ENCODE data around the gene PRRT1. TPM values are rescaled to one million over a fixed set of nuclear protein-coding genes. Genes with fewer than 3 reads are reported as not detected.

PRRT1 gene
- total and polyA plus RNA-seq, 3 experiments from 2014 or later: 0.35 to 0.72 (median 0.55) TPM

GRCh38 chr6:32149932-32150870 lies 1.5 kb downstream of the PRRT1 start:
- H3K9me3 Mint-ChIP-seq: peaks cover 0 to 8% (median 0%) of the 10 kb centered on the region in 5 donors
- CTCF ChIA-PET: interaction anchor here (1.1 kb wide), 1 partner anchor 45 kb away, joined by 3 read pairs; no protein-coding TSS in a partner anchor
- POLR2A ChIA-PET: no interaction called here
- Histone ChIP-seq H3K27me3 (ENCODE audit: insufficient read depth, low read length, poor library complexity, severe bottlenecking) (no peaks in the 10 kb centered on the region), H3K4me1 (ENCODE audit: insufficient read depth, low read length) (peaks cover 21% of the 10 kb centered on the region), H3K4me3 (ENCODE audit: low read length) (no peak overlapping the region), H3K27ac (ENCODE audit: low read depth, low read length) (no peak overlapping the region), H3K36me3 (ENCODE audit: insufficient read depth, low read length) (no peaks in the 10 kb centered on the region), H3K9me3 (ENCODE audit: low read length) (no peaks in the 10 kb centered on the region)
- H3K4me3 Mint-ChIP-seq: peak overlapping the region in 6 of 7 donors; percentile 14 to 82 (median 26)
- H3K36me3 Mint-ChIP-seq: peaks cover 0 to 9% (median 8%) of the 10 kb centered on the region in 3 donors
- H3K4me1 Mint-ChIP-seq: peaks cover 47 to 68% (median 64%) of the 10 kb centered on the region in 3 donors
- H3K27me3 Mint-ChIP-seq: peaks cover 29 to 47% of the 10 kb centered on the region in 2 donors
- peak overlapping the region in 3 of 8 donors; percentile 33 to 72 (median 36) for H3K27ac Mint-ChIP-seq
- DNase-seq: no peak

GRCh38 chr6:32149092-32149755 lies 2.5 kb downstream of the PRRT1 start:
- no peak overlapping the region for H3K4me3 ChIP-seq (ENCODE audit: low read length)
- peaks cover 0 to 8% (median 4%) of the 10 kb centered on the region in 3 donors for H3K36me3 Mint-ChIP-seq
- H3K27me3 ChIP-seq (ENCODE audit: insufficient read depth, low read length, poor library complexity, severe bottlenecking): no peaks in the 10 kb centered on the region

GRCh38 chr6:32148289-32149091 lies 3.2 kb downstream of the PRRT1 start:
- H3K27me3 Mint-ChIP-seq: peaks cover 29 to 47% of the 10 kb centered on the region in 2 donors
- no peak overlapping the region for H3K4me3 ChIP-seq (ENCODE audit: low read length)

More at GRCh38 chr6:32149092-32149755, 2.5 kb downstream of the PRRT1 start:
- Mint-ChIP-seq H3K4me1 (peaks cover 39 to 58% (median 54%) of the 10 kb centered on the region in 3 donors), H3K27me3 (peaks cover 29 to 47% of the 10 kb centered on the region in 2 donors), H3K27ac (peak overlapping the region; percentile 28 to 88 (median 68)), H3K9me3 (peaks cover 0 to 8% (median 0%) of the 10 kb centered on the region in 5 donors), H3K4me3 (peak overlapping the region; percentile 80 to 89 (median 84))
- Histone ChIP-seq H3K4me1 (ENCODE audit: insufficient read depth, low read length) (peaks cover 14% of the 10 kb centered on the region), H3K27ac (ENCODE audit: low read depth, low read length) (no peak overlapping the region), H3K36me3 (ENCODE audit: insufficient read depth, low read length) (no peaks in the 10 kb centered on the region), H3K9me3 (ENCODE audit: low read length) (no peaks in the 10 kb centered on the region)
- no peak for DNase-seq
- CTCF ChIA-PET: interaction anchor here (1.1 to 2.0 kb wide), 3 partner anchors 11 to 46 kb away, joined by 3 to 9 read pairs (median 5); no protein-coding TSS in a partner anchor
- POLR2A ChIA-PET: no interaction called here

GRCh38 chr6:32147401-32148132 lies 4.2 kb downstream of the PRRT1 start:
- H3K9me3 Mint-ChIP-seq: peaks cover 0 to 8% (median 0%) of the 10 kb centered on the region in 5 donors
- H3K4me3 Mint-ChIP-seq: peak overlapping the region in 3 of 7 donors; percentile 86 to 89 (median 86)
- H3K36me3 Mint-ChIP-seq: peaks cover 0 to 8% (median 0%) of the 10 kb centered on the region in 3 donors
- no peaks in the 10 kb centered on the region for H3K27me3 ChIP-seq (ENCODE audit: insufficient read depth, low read length, poor library complexity, severe bottlenecking)
- peaks cover 26 to 43% (median 40%) of the 10 kb centered on the region in 3 donors for H3K4me1 Mint-ChIP-seq
- H3K4me1 ChIP-seq (ENCODE audit: insufficient read depth, low read length): peaks cover 6% of the 10 kb centered on the region
- H3K27me3 Mint-ChIP-seq: peaks cover 29 to 47% of the 10 kb centered on the region in 2 donors
- no peak for DNase-seq
- no peaks in the 10 kb centered on the region for H3K9me3 ChIP-seq (ENCODE audit: low read length)
- H3K36me3 ChIP-seq (ENCODE audit: insufficient read depth, low read length): no peaks in the 10 kb centered on the region
- CTCF ChIA-PET: interaction anchor here (0.6 to 2.0 kb wide), 5 partner anchors 9 to 600 kb away, joined by 3 to 9 read pairs (median 3); no protein-coding TSS in a partner anchor
- POLR2A ChIA-PET: no interaction called here
- no peak overlapping the region for H3K27ac ChIP-seq (ENCODE audit: low read depth, low read length)
- peak overlapping the region in 3 of 8 donors; percentile 5 to 90 (median 51) for H3K27ac Mint-ChIP-seq
- no peak overlapping the region for H3K4me3 ChIP-seq (ENCODE audit: low read length)

More at GRCh38 chr6:32148289-32149091, 3.2 kb downstream of the PRRT1 start:
- Histone ChIP-seq H3K4me1 (ENCODE audit: insufficient read depth, low read length) (peaks cover 14% of the 10 kb centered on the region), H3K36me3 (ENCODE audit: insufficient read depth, low read length) (no peaks in the 10 kb centered on the region), H3K9me3 (ENCODE audit: low read length) (no peaks in the 10 kb centered on the region), H3K27ac (ENCODE audit: low read depth, low read length) (no peak overlapping the region), H3K27me3 (ENCODE audit: insufficient read depth, low read length, poor library complexity, severe bottlenecking) (no peaks in the 10 kb centered on the region)
- Mint-ChIP-seq H3K36me3 (peaks cover 0 to 8% (median 0%) of the 10 kb centered on the region in 3 donors), H3K9me3 (peaks cover 0 to 8% (median 0%) of the 10 kb centered on the region in 5 donors), H3K4me3 (peak overlapping the region; percentile 80 to 89 (median 84)), H3K4me1 (peaks cover 33 to 52% (median 48%) of the 10 kb centered on the region in 3 donors), H3K27ac (peak overlapping the region; percentile 28 to 90 (median 68))
- CTCF ChIA-PET: interaction anchor here (1.0 to 2.0 kb wide), 4 partner anchors 10 to 97 kb away, joined by 3 to 9 read pairs (median 4); no protein-coding TSS in a partner anchor
- peak; percentile 37 to 80 (median 58) for DNase-seq
- POLR2A ChIA-PET: no interaction called here

- Histone ChIP-seq H3K27me3 (ENCODE audit: insufficient read depth, low read length, poor library complexity, severe bottlenecking) (no peaks in the 10 kb centered on the region), H3K9me3 (ENCODE audit: low read length) (no peaks in the 10 kb centered on the region), H3K36me3 (ENCODE audit: insufficient read depth, low read length) (no peaks in the 10 kb centered on the region), H3K4me1 (ENCODE audit: insufficient read depth, low read length) (no peaks in the 10 kb centered on the region), H3K4me3 (ENCODE audit: low read length) (no peak overlapping the region), H3K27ac (ENCODE audit: low read depth, low read length) (no peak overlapping the region)
- peaks cover 0 to 8% (median 0%) of the 10 kb centered on the region in 3 donors for H3K36me3 Mint-ChIP-seq
- ChIA-PET POLR2A (no interaction called here), CTCF (no interaction called here)
- H3K27me3 Mint-ChIP-seq: peaks cover 29 to 51% of the 10 kb centered on the region in 2 donors
- no peak overlapping the region for H3K27ac Mint-ChIP-seq
- no peak for DNase-seq
- H3K4me1 Mint-ChIP-seq: peaks cover 23 to 38% (median 35%) of the 10 kb centered on the region in 3 donors
- peaks cover 0 to 8% (median 0%) of the 10 kb centered on the region in 5 donors for H3K9me3 Mint-ChIP-seq
- no peak overlapping the region for H3K4me3 Mint-ChIP-seq
Measured at GRCh38 chr6:32146687-32147086, 5.1 kb downstream of the PRRT1 start.

GRCh38 chr6:32146287-32146686 lies 5.5 kb downstream of the PRRT1 start:
- H3K9me3 ChIP-seq (ENCODE audit: low read length): no peaks in the 10 kb centered on the region
- Mint-ChIP-seq H3K27ac (no peak overlapping the region), H3K27me3 (peaks cover 28 to 53% of the 10 kb centered on the region in 2 donors), H3K9me3 (peaks cover 0 to 8% (median 0%) of the 10 kb centered on the region in 5 donors), H3K4me1 (peaks cover 23 to 36% (median 33%) of the 10 kb centered on the region in 3 donors), H3K36me3 (peaks cover 0 to 8% (median 0%) of the 10 kb centered on the region in 3 donors), H3K4me3 (peak overlapping the region in 1 of 7 donors; percentile 0)
- no peaks in the 10 kb centered on the region for H3K27me3 ChIP-seq (ENCODE audit: insufficient read depth, low read length, poor library complexity, severe bottlenecking)
- ChIA-PET POLR2A (interaction anchor here (0.6 kb wide), 1 partner anchor 11 kb away, joined by 4 read pairs; no protein-coding TSS in a partner anchor), CTCF (no interaction called here)
- no peak overlapping the region for H3K27ac ChIP-seq (ENCODE audit: low read depth, low read length)
- no peak for DNase-seq
- H3K36me3 ChIP-seq (ENCODE audit: insufficient read depth, low read length): no peaks in the 10 kb centered on the region
- no peak overlapping the region for H3K4me3 ChIP-seq (ENCODE audit: low read length)
- H3K4me1 ChIP-seq (ENCODE audit: insufficient read depth, low read length): no peaks in the 10 kb centered on the region

Data from CD8-positive, alpha-beta memory T cell (primary cell).